Measurements from ENCODE around the gene LILRB2.
"Not testable (repeated sequence)": the region's sequence is repeated elsewhere in the genome, so short reads cannot be mapped to it uniquely, and the experiment has no call there.

Gene LILRB2

GRCh38 chr19:54281007-54281728, at the start of gene LILRB2:
Gene LILRB2 (minus strand): TSS chr19:54281110. CDS start chr19:54280496, 614 bp downstream.
- ChIA-PET CTCF (no interaction called here), POLR2A (no interaction called here)
- H3K4me3 ChIP-seq (ENCODE audit: low read depth, low read length), result no peak within 1 kb of the TSS
- no peak for TF ChIP-seq CTCF (IDR thresholded peaks at IDR 0.05; ENCODE audit: insufficient read depth, low read length, missing control alignments)
- no peak for DNase-seq (ENCODE audit: low read depth, low spot score)

- H3K4me3 ChIP-seq (ENCODE audit: low read depth, low read length), result no peak overlapping the region
- no peak for TF ChIP-seq CTCF (IDR thresholded peaks at IDR 0.05; ENCODE audit: insufficient read depth, low read length, missing control alignments)
- POLR2A ChIA-PET, result no interaction called here
- CTCF ChIA-PET, result interaction anchor here (0.6 kb wide), 1 partner anchor 537 kb away, joined by 3 read pairs; no protein-coding TSS in a partner anchor
- DNase-seq (ENCODE audit: low read depth, low spot score), result no peak
These were observed 48.7 kb upstream of the LILRB2 start for GRCh38 chr19:54329476-54330165.

DNA sequence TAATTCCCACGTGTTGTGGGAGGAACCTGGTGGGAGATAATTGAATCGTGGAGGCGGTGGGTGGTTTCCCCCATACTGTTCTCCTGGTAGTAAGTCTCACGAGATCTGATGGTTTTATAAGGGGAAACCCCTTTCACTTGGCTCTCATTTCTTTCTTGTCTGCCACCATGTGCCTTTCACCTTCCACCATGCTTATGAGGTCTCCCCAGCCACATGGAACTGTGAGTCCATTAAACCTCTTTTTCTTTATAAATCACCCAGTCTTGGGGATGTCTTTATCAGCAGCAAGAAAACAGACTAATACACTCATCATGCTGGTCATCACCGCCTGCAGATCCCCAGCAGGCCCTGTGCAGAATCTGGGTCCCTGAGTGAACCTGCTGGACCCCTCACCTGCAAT, 47.9 kb upstream of the LILRB2 start:
- H3K4me3 ChIP-seq (ENCODE audit: low read depth, low read length); DNase-seq (ENCODE audit: low read depth, low spot score); POLR2A ChIA-PET: not testable (repeated sequence)
- CTCF ChIA-PET, result interaction anchor here (1.2 kb wide), 1 partner anchor 62 kb away, joined by 3 read pairs; no protein-coding TSS in a partner anchor

DNA sequence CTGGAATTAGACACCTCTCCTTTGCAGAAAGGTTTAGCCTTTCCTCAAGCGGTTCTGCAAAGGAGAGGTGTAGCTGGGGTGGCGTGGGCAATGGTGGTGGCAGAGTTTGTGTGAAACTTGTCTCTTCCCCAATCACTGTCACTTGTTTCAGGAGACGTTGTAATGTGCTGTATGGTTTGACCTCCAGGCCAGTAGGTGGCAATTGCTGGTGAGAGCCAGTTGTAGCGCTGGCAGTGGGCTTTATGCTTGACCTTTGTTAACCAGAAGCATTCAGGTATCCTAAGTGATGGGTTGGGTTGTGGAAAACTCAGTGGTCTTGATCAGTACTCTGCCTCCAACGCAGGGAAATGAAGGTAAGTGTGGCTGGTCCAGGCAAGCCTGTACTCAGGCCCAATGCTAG, 44.7 kb upstream of the LILRB2 start:
- ChIA-PET CTCF (interaction anchor here (1.6 to 2.5 kb wide), 2 partner anchors 25 to 65 kb away, joined by 4 to 9 read pairs; no protein-coding TSS in a partner anchor), POLR2A (no interaction called here)
- no peak overlapping the region for H3K4me3 ChIP-seq (ENCODE audit: low read depth, low read length)
- TF ChIP-seq CTCF (IDR thresholded peaks at IDR 0.05; ENCODE audit: insufficient read depth, low read length, missing control alignments), result no peak
- DNase-seq (ENCODE audit: low read depth, low spot score), result no peak

GRCh38 chr19:54325194-54325621, 44.3 kb upstream of the LILRB2 start:
- H3K4me3 ChIP-seq (ENCODE audit: low read depth, low read length), result no peak overlapping the region
- TF ChIP-seq CTCF (IDR thresholded peaks at IDR 0.05; ENCODE audit: insufficient read depth, low read length, missing control alignments), result peak; percentile 55
- no peak for DNase-seq (ENCODE audit: low read depth, low spot score)
- CTCF ChIA-PET, result interaction anchor here (1.0 to 2.5 kb wide), 3 partner anchors 20 to 66 kb away, joined by 4 to 9 read pairs (median 4); no protein-coding TSS in a partner anchor
- POLR2A ChIA-PET, result no interaction called here

- ChIA-PET POLR2A (no interaction called here), CTCF (interaction anchor here (2.5 kb wide), 1 partner anchor 67 kb away, joined by 9 read pairs; no protein-coding TSS in a partner anchor)
- no peak for DNase-seq (ENCODE audit: low read depth, low spot score)
- no peak overlapping the region for H3K4me3 ChIP-seq (ENCODE audit: low read depth, low read length)
- no peak for TF ChIP-seq CTCF (IDR thresholded peaks at IDR 0.05; ENCODE audit: insufficient read depth, low read length, missing control alignments)
These were observed 43.2 kb upstream of the LILRB2 start for GRCh38 chr19:54324071-54324470.

DNA sequence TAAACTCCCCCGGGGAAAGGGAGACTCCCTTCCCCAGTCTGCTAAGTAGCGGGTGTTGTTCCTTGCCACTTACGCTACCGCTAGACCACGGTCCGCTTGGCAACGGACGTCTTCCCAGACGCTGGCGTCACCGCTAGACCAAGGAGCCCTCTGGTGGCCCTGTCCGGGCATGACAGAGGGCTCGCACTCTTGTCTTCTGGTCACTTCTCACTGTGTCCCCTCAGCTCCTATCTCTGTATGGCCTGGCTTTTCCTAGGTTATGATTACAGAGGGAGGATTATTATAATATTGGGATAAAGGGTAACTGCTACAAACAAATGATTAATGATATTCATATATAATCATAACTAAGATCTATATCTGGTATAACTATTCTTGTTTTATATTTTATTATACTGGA, 42.0 kb upstream of the LILRB2 start:
- DNase-seq (ENCODE audit: low read depth, low spot score); H3K4me3 ChIP-seq (ENCODE audit: low read depth, low read length); CTCF ChIA-PET; POLR2A ChIA-PET: not testable (repeated sequence)

- POLR2A ChIA-PET; H3K4me3 ChIP-seq (ENCODE audit: low read depth, low read length); DNase-seq (ENCODE audit: low read depth, low spot score): not testable (repeated sequence)
- CTCF ChIA-PET, result interaction anchor here (1.0 kb wide), 1 partner anchor 56 kb away, joined by 4 read pairs; no protein-coding TSS in a partner anchor
These were observed 41.4 kb upstream of the LILRB2 start for GRCh38 chr19:54322295-54322694.

Data from AG04449 (cell line).